Sigmoid colon (tissue), 4 donors: ENCODE results near the gene MMP25.

Experiments
- CTCF ChIP-seq, 4 experiments: fragments of 450-650 bp in 3 of 4; fragments of 200-600 bp in 1 of 4; IDR thresholded peaks; one replicate each; pipeline ENCODE4 v1.5.1; 2016 to 2019; ENCODE audit warnings: antibody characterized with exemption in 4 of 4, mild to moderate bottlenecking in 3 of 4, moderate library complexity in 2 of 4
- POLR2A ChIP-seq, 2 donors: fragments of 450-650 bp; IDR thresholded peaks; one replicate each; pipeline ENCODE4 v1.6.1; 2016; ENCODE audit warnings: antibody characterized with exemption in 2 of 2, mild to moderate bottlenecking in 2 of 2, moderate library complexity in 2 of 2
- POLR2AphosphoS5 ChIP-seq, 4 donors: sonication (generic); formaldehyde crosslinking; IDR thresholded peaks; one replicate each; pipeline ENCODE4 v1.6.1; 2017; ENCODE audit warnings: antibody characterized with exemption in 4 of 4

- no peak for TF ChIP-seq POLR2AphosphoS5 (IDR thresholded peaks at IDR 0.05)
- no peak for TF ChIP-seq CTCF (IDR thresholded peaks at IDR 0.05)
- TF ChIP-seq POLR2A (IDR thresholded peaks at IDR 0.05) = no peak
These were observed 45.0 kb upstream of the MMP25 start for GRCh38 chr16:3001316-3001715.
